ENCODE data around the gene TBPL1.

GRCh38 chr6:134039116-134039515 lies 86.1 kb downstream of the TBPL1 start:
- TF ChIP-seq CTCF (IDR thresholded peaks at IDR 0.05): no peak
- no peak for TF ChIP-seq POLR2AphosphoS5 (IDR thresholded peaks at IDR 0.05)
- no peak for TF ChIP-seq POLR2A (IDR thresholded peaks at IDR 0.05)
- no peak for TF ChIP-seq EP300 (IDR thresholded peaks at IDR 0.05)

All from sigmoid colon (tissue), 4 donors.